HEK293 (cell line): Measurements from ENCODE around the gene CHKA.

Source experiments
- CTCF ChIA-PET: fragments of 350-600 bp; formaldehyde crosslinking; extraction: SDS; loops from one replicate; lab custom pipeline; 2021; ENCODE audit warnings: antibody characterized with exemption; lab: Yijun Ruan, JAX
- POLR2A ChIA-PET: fragments of 300-600 bp; formaldehyde crosslinking; extraction: SDS; loops from one replicate; lab custom pipeline; 2020; ENCODE audit warnings: antibody characterized with exemption, inconsistent platforms; lab: Yijun Ruan, JAX
- H3K27ac ChIP-seq: fragments of 200-500 bp; sonication (Bioruptor generic); 2 replicates; pipeline ENCODE4 v1.5.1; 2014; ENCODE audit warnings: low read depth, low read length, control low read depth, inconsistent platforms; ENCODE audit errors: extremely low read depth
- H3K36me3 ChIP-seq, 2 experiments: fragments of 200-500 bp in 1 of 2; sonication (Bioruptor generic) in 1 of 2; 1 replicate in 1 of 2; 2 replicates in 1 of 2; pipeline ENCODE4 v1.5.1; 2014 to 2017; ENCODE audit warnings: inconsistent platforms in 2 of 2, low read length in 2 of 2; ENCODE audit not compliant: control insufficient read depth in 2 of 2, insufficient read depth in 1 of 2
- H3K4me1 ChIP-seq: fragments of 200-500 bp; sonication (Bioruptor generic); 2 replicates; pipeline ENCODE4 v1.5.1; 2014; ENCODE audit warnings: mild to moderate bottlenecking, low read length, inconsistent platforms; ENCODE audit not compliant: control insufficient read depth, insufficient read depth
- H3K4me3 ChIP-seq: 2 replicates; pipeline ENCODE4 v1.5.1; 2011; ENCODE audit warnings: low read depth, mild to moderate bottlenecking, control low read depth, low read length, moderate library complexity
- H3K9me3 ChIP-seq: fragments of 200-500 bp; sonication (Bioruptor generic); 2 replicates; pipeline ENCODE4 v1.5.1; 2014; ENCODE audit warnings: low read depth, low read length, inconsistent platforms; ENCODE audit not compliant: control insufficient read depth, insufficient read depth
- GLIS1 ChIP-seq: fragments of 450-650 bp; formaldehyde crosslinking; IDR thresholded peaks from 2 replicates; pipeline ENCODE4 v1.5.1; 2016; ENCODE audit warnings: missing biosample characterization, missing genetic modification characterization
- HOXD13 ChIP-seq: sonication (generic); formaldehyde crosslinking; IDR thresholded peaks from 2 replicates; pipeline ENCODE4 v1.8.0; 2022; ENCODE audit warnings: missing genetic modification reagents, borderline replicate concordance
- IKZF3 ChIP-seq: fragments of 450-650 bp; IDR thresholded peaks from 2 replicates; pipeline ENCODE4 v1.5.0; 2018; ENCODE audit warnings: missing biosample characterization, mild to moderate bottlenecking, missing genetic modification characterization, moderate library complexity
- KLF10 ChIP-seq: fragments of 450-650 bp; IDR thresholded peaks from 2 replicates; pipeline ENCODE4 v1.5.1; 2018; ENCODE audit warnings: missing biosample characterization, mild to moderate bottlenecking, missing genetic modification characterization
- KLF9 ChIP-seq: fragments of 450-650 bp; formaldehyde crosslinking; IDR thresholded peaks from 2 replicates; pipeline ENCODE4 v1.5.1; 2016; ENCODE audit warnings: missing biosample characterization, missing genetic modification characterization, low read depth
- SCRT2 ChIP-seq: fragments of 450-650 bp; formaldehyde crosslinking; IDR thresholded peaks from 2 replicates; pipeline ENCODE4 v1.5.1; 2016; ENCODE audit warnings: missing biosample characterization, missing genetic modification characterization
- SETDB1 ChIP-seq: IDR thresholded peaks from one replicate; pipeline ENCODE4 v1.6.1; 2017; ENCODE audit warnings: mild to moderate bottlenecking, low read length, moderate library complexity, mixed read lengths; ENCODE audit not compliant: insufficient read length
- ZBTB11 ChIP-seq: fragments of 450-650 bp; formaldehyde crosslinking; conservative IDR thresholded peaks from 2 replicates; pipeline ENCODE4 v1.5.1; 2016; ENCODE audit warnings: low read depth, missing biosample characterization, missing genetic modification characterization
- ZFP69B ChIP-seq: fragments of 450-650 bp; formaldehyde crosslinking; IDR thresholded peaks from 2 replicates; pipeline ENCODE4 v1.5.1; 2016; ENCODE audit warnings: missing biosample characterization, missing genetic modification characterization
- ZIC2 ChIP-seq: fragments of 450-650 bp; formaldehyde crosslinking; IDR thresholded peaks from 2 replicates; pipeline ENCODE4 v1.5.1; 2016; ENCODE audit warnings: missing biosample characterization, missing genetic modification characterization
- ZNF174 ChIP-seq: fragments of 450-650 bp; formaldehyde crosslinking; IDR thresholded peaks from 2 replicates; pipeline ENCODE4 v1.5.0; 2017; ENCODE audit warnings: missing biosample characterization, mild to moderate bottlenecking, missing genetic modification characterization
- ZNF239 ChIP-seq: fragments of 450-650 bp; formaldehyde crosslinking; IDR thresholded peaks from 2 replicates; pipeline ENCODE4 v1.5.1; 2016; ENCODE audit warnings: missing biosample characterization, missing genetic modification characterization
- ZNF404 ChIP-seq: fragments of 450-650 bp; formaldehyde crosslinking; IDR thresholded peaks from 2 replicates; pipeline ENCODE4 v1.5.1; 2017; ENCODE audit warnings: missing biosample characterization, missing genetic modification characterization
- ZNF529 ChIP-seq: fragments of 450-650 bp; formaldehyde crosslinking; IDR thresholded peaks from 2 replicates; pipeline ENCODE4 v1.5.1; 2017; ENCODE audit warnings: missing genetic modification characterization, missing biosample characterization; ENCODE audit not compliant: insufficient replicate concordance
- ZNF621 ChIP-seq: fragments of 450-650 bp; formaldehyde crosslinking; IDR thresholded peaks from 2 replicates; pipeline ENCODE4 v1.5.1; 2017; ENCODE audit warnings: missing biosample characterization, missing genetic modification characterization
- ZNF654 ChIP-seq: fragments of 450-650 bp; formaldehyde crosslinking; IDR thresholded peaks from 2 replicates; pipeline ENCODE4 v1.5.1; 2016; ENCODE audit warnings: low read depth, missing biosample characterization, missing genetic modification characterization
- ZNF776 ChIP-seq: fragments of 450-650 bp; formaldehyde crosslinking; IDR thresholded peaks from 2 replicates; pipeline ENCODE4 v1.5.0; 2017; ENCODE audit warnings: missing biosample characterization, missing genetic modification characterization, borderline replicate concordance
- ZNF791 ChIP-seq: fragments of 450-650 bp; formaldehyde crosslinking; IDR thresholded peaks from 2 replicates; pipeline ENCODE4 v1.5.1; 2016; ENCODE audit warnings: missing biosample characterization, missing genetic modification characterization
- ZSCAN23 ChIP-seq: fragments of 450-650 bp; formaldehyde crosslinking; IDR thresholded peaks from 2 replicates; pipeline ENCODE4 v1.5.1; 2016; ENCODE audit warnings: missing biosample characterization, missing genetic modification characterization
- ZSCAN5A ChIP-seq: fragments of 450-650 bp; formaldehyde crosslinking; IDR thresholded peaks from 2 replicates; pipeline ENCODE4 v1.5.1; 2016; ENCODE audit warnings: missing biosample characterization, missing genetic modification characterization

Gene CHKA

GRCh38 chr11:68067991-68068390 is 53.2 kb downstream of the CHKA start:
- Histone ChIP-seq H3K4me3 (no peak overlapping the region), H3K27ac (no peak overlapping the region), H3K36me3 (peaks cover 4 to 90% of the 10 kb centered on the region in 2 experiments; a peak in 2 of 3 replicates), H3K4me1 (no peaks in the 10 kb centered on the region), H3K9me3 (no peaks in the 10 kb centered on the region)
- CTCF ChIA-PET = no interaction called here
- POLR2A ChIA-PET = no interaction called here
- TF ChIP-seq IKZF3 (tag by site-specific recombination) (no peak), ZFP69B (tag by site-specific recombination) (no peak), ZNF404 (tag by site-specific recombination) (no peak), ZNF776 (no peak), KLF10 (tag by site-specific recombination) (no peak), ZBTB11 (tag by site-specific recombination) (no peak), SETDB1 (no peak), ZSCAN5A (no peak), ZNF621 (tag by site-specific recombination) (no peak), ZNF174 (tag by site-specific recombination) (no peak), ZSCAN23 (tag by site-specific recombination) (no peak), HOXD13 (no peak), ZNF791 (tag by site-specific recombination) (no peak), ZNF529 (no peak), ZNF654 (tag by site-specific recombination) (no peak)

- H3K4me3 ChIP-seq = no peak overlapping the region
- ChIA-PET CTCF (interaction anchor here (1.2 kb wide), 1 partner anchor 138 kb away, joined by 3 read pairs; no protein-coding TSS in a partner anchor), POLR2A (no interaction called here)
- no peaks in the 10 kb centered on the region for H3K9me3 ChIP-seq
- no peak for TF ChIP-seq KLF9
- TF ChIP-seq ZIC2 = peak; percentile 29; the same call in 1 of the 2 replicates
- peak; percentile 51 for TF ChIP-seq GLIS1 (tag by site-specific recombination)
- no peak overlapping the region for H3K27ac ChIP-seq
- no peaks in the 10 kb centered on the region for H3K4me1 ChIP-seq
- peaks cover 4 to 97% of the 10 kb centered on the region in 2 experiments; a peak in 2 of 3 replicates for H3K36me3 ChIP-seq
Measured at GRCh38 chr11:68066742-68067141, 54.4 kb downstream of the CHKA start.

GRCh38 chr11:68065841-68066240 is 55.3 kb downstream of the CHKA start:
- POLR2A ChIA-PET = no interaction called here
- Histone ChIP-seq H3K9me3 (no peaks in the 10 kb centered on the region), H3K36me3 (peaks cover 4 to 95% of the 10 kb centered on the region in 2 experiments; a peak in 2 of 3 replicates), H3K27ac (no peak overlapping the region), H3K4me1 (no peaks in the 10 kb centered on the region), H3K4me3 (no peak overlapping the region)
- CTCF ChIA-PET = no interaction called here
- TF ChIP-seq ZNF239 (tag by site-specific recombination) (no peak), SCRT2 (tag by site-specific recombination) (peak; percentile 70)
